ENCODE data around the gene LRMDA. TPM values are rescaled to one million over a fixed set of nuclear protein-coding genes. Genes with fewer than 3 reads are reported as not detected.

Gene LRMDA
- polyA plus RNA-seq, 2 of the 4 experiments (the other 2 are of a cell fraction) = 4.6 to 5.2 TPM

DNA sequence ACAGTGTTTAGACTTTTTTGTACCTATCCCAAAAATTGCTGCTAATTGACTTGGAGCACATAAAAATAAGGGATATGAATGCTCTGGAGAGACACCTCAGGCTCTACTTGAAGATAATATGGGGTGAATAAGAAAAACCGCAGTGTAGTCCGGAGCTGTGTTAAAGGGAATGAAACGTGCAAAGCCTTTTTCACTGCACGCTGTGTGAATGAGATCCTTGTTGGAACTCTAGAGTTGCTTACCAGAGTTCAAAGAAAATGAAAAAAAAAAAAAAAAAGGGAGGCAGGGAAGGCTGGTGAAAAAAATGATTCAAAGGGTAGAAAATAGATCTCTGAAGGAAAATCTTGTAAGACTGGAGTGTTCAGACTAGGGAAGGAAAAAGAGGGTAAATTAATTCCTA lies 226.6 kb downstream of the LRMDA start:
- no peak overlapping the region for H3K4me2 ChIP-seq
- ChIA-PET POLR2A (no interaction called here), CTCF (no interaction called here)
- TF ChIP-seq JUNB (IDR thresholded peaks at IDR 0.05) (no peak), KDM1A (IDR thresholded peaks at IDR 0.05; ENCODE audit: low read depth) (no peak), RCOR1 (IDR thresholded peaks at IDR 0.05; ENCODE audit: low read depth, low read length) (no peak), CEBPB (IDR thresholded peaks at IDR 0.05) (no peak), HOXA7 (CRISPR knock-in tag; IDR thresholded peaks at IDR 0.05) (no peak), ATOH8 (CRISPR knock-in tag; IDR thresholded peaks at IDR 0.05; ENCODE audit: low read depth) (no peak), EHF (CRISPR knock-in tag; IDR thresholded peaks at IDR 0.05) (no peak), MAFK (IDR thresholded peaks at IDR 0.05; ENCODE audit: partially characterized antibody) (no peak), RNF2 (IDR thresholded peaks at IDR 0.05; ENCODE audit: borderline replicate concordance, low read depth) (no peak), CBX2 (IDR thresholded peaks at IDR 0.05; ENCODE audit: borderline replicate concordance, low read depth) (no peak), FOSL2 (IDR thresholded peaks at IDR 0.05) (no peak), FOSL2 (CRISPR knock-in tag; IDR thresholded peaks at IDR 0.05) (no peak)
- TF ChIP-seq, protein P1, sequence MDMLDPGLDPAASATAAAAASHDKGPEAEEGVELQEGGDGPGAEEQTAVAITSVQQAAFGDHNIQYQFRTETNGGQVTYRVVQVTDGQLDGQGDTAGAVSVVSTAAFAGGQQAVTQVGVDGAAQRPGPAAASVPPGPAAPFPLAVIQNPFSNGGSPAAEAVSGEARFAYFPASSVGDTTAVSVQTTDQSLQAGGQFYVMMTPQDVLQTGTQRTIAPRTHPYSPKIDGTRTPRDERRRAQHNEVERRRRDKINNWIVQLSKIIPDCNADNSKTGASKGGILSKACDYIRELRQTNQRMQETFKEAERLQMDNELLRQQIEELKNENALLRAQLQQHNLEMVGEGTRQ (IDR thresholded peaks at IDR 0.05) = no peak
- no peak overlapping the region for H3K27ac ChIP-seq
- H3K4me3 ChIP-seq = no peak overlapping the region
- peaks cover 12% of the 10 kb centered on the region; the same call in 2 of the 3 replicates for H3K4me1 ChIP-seq
- DNase-seq (ENCODE audit: low read depth in 1 of 2, low spot score in 1 of 2) (no peak), FAIRE-seq (no peak), ATAC-seq (no peak)
- WGBS (ENCODE audit: missing lambda C conversion rate) = 83% methylated on average over 4 of the region's 4 CpGs
- H3K9me3 ChIP-seq = no peaks in the 10 kb centered on the region

GRCh38 chr10:75658496-75658895 lies 227.1 kb downstream of the LRMDA start:
- FAIRE-seq (no peak), ATAC-seq (no peak), DNase-seq (ENCODE audit: low read depth in 1 of 2, low spot score in 1 of 2) (no peak)
- ChIA-PET POLR2A (no interaction called here), CTCF (no interaction called here)
- TF ChIP-seq MAFK (IDR thresholded peaks at IDR 0.05; ENCODE audit: partially characterized antibody) (peak; percentile 78), CEBPB (IDR thresholded peaks at IDR 0.05) (no peak), KDM5A (IDR thresholded peaks at IDR 0.05) (no peak), MYC (IDR thresholded peaks at IDR 0.05; ENCODE audit: borderline replicate concordance, low read length) (no peak), EHMT2 (IDR thresholded peaks at IDR 0.05; ENCODE audit: low read depth) (no peak)
- Histone ChIP-seq H3K9me3 (no peaks in the 10 kb centered on the region), H3K4me2 (no peak overlapping the region), H3K4me1 (peaks cover 12% of the 10 kb centered on the region; the same call in 2 of the 3 replicates), H3K4me3 (no peak overlapping the region), H3K27ac (peak overlapping the region in 1 of 2 experiments; percentile 19; a peak in 1 of 6 replicates)
- 90% methylated on average over 1 of the region's 1 CpG for WGBS (ENCODE audit: missing lambda C conversion rate)

DNA sequence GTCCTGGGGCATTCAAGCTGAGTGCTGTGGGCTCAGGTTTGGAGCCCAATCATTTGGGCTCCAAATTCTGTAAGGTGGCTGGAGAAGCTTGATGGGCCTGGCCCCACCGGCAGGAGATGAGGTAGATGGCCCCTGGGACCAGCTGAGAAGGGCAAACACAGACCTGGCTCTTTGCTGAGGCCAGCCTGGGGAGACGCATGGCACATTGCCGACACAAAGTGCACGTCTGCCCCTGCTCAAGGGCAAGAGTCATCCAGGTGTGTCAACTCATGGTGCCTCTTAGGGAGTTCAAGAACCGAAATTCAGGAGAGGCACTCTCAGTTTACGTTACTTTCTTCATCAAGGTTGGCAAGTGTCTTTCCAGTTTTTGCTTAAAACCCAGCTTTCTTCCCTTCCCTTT lies 227.5 kb downstream of the LRMDA start:
- Histone ChIP-seq H3K27ac (peak overlapping the region in 1 of 2 experiments; percentile 19; a peak in 1 of 6 replicates), H3K4me2 (no peak overlapping the region), H3K4me1 (peaks cover 9% of the 10 kb centered on the region; the same call in 2 of the 3 replicates), H3K9me3 (no peaks in the 10 kb centered on the region), H3K4me3 (no peak overlapping the region)
- no peak for ATAC-seq
- CTCF ChIA-PET = no interaction called here
- DNase-seq (ENCODE audit: low read depth in 1 of 2, low spot score in 1 of 2) = no peak
- TF ChIP-seq HOXA7 (CRISPR knock-in tag; IDR thresholded peaks at IDR 0.05) (no peak), TP53 (CRISPR knock-in tag; IDR thresholded peaks at IDR 0.05) (no peak), POLR2AphosphoS2 (conservative IDR thresholded peaks at IDR 0.05; ENCODE audit: low read length) (no peak), ZFP36 (IDR thresholded peaks at IDR 0.05; ENCODE audit: borderline replicate concordance, partially characterized antibody) (no peak), FOSL2 (IDR thresholded peaks at IDR 0.05) (no peak), FOSL2 (CRISPR knock-in tag; IDR thresholded peaks at IDR 0.05) (no peak), SREBF2 (IDR thresholded peaks at IDR 0.05) (no peak), CHD4 (IDR thresholded peaks at IDR 0.05; ENCODE audit: borderline replicate concordance) (no peak), HEYL (CRISPR knock-in tag; IDR thresholded peaks at IDR 0.05) (no peak), KDM5A (IDR thresholded peaks at IDR 0.05) (no peak), TFCP2L1 (CRISPR knock-in tag; IDR thresholded peaks at IDR 0.05) (no peak)
- TF ChIP-seq, protein P2, sequence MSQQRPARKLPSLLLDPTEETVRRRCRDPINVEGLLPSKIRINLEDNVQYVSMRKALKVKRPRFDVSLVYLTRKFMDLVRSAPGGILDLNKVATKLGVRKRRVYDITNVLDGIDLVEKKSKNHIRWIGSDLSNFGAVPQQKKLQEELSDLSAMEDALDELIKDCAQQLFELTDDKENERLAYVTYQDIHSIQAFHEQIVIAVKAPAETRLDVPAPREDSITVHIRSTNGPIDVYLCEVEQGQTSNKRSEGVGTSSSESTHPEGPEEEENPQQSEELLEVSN (IDR thresholded peaks at IDR 0.05; ENCODE audit: borderline replicate concordance, low read depth) = no peak
- TF ChIP-seq, protein P3, sequence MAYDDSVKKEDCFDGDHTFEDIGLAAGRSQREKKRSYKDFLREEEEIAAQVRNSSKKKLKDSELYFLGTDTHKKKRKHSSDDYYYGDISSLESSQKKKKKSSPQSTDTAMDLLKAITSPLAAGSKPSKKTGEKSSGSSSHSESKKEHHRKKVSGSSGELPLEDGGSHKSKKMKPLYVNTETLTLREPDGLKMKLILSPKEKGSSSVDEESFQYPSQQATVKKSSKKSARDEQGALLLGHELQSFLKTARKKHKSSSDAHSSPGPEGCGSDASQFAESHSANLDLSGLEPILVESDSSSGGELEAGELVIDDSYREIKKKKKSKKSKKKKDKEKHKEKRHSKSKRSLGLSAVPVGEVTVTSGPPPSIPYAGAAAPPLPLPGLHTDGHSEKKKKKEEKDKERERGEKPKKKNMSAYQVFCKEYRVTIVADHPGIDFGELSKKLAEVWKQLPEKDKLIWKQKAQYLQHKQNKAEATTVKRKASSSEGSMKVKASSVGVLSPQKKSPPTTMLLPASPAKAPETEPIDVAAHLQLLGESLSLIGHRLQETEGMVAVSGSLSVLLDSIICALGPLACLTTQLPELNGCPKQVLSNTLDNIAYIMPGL (CRISPR knock-in tag; IDR thresholded peaks at IDR 0.05; ENCODE audit: borderline replicate concordance) = no peak
- FAIRE-seq = no peak
- WGBS (ENCODE audit: missing lambda C conversion rate) = 60% methylated on average over 6 of the region's 6 CpGs
- POLR2A ChIA-PET = no interaction called here

Measured in A549 (cell line).